RWPE1 (cell line): ENCODE measurements around the gene TUBA3D.
"Not testable (repeated sequence)": the region's sequence is repeated elsewhere in the genome, so short reads cannot be mapped to it uniquely, and the experiment has no call there.

Source experiments
- CTCF ChIA-PET: fragments of 350-600 bp; sonication (Branson Sonifier 250); formaldehyde crosslinking; extraction: SDS; loops from one replicate; lab custom pipeline; 2021; lab: Yijun Ruan, JAX
- POLR2A ChIA-PET: fragments of 400-600 bp; formaldehyde crosslinking; extraction: SDS; loops from one replicate; lab custom pipeline; 2020; ENCODE audit warnings: antibody characterized with exemption; ENCODE audit not compliant: low non-redundant PET; lab: Yijun Ruan, JAX
- DNase-seq: peaks from one replicate; pipeline ENCODE4 v3.0.0; 2012; ENCODE audit warnings: low spot score
- H3K27ac ChIP-seq: fragments of 450-650 bp; 2 replicates; pipeline ENCODE4 v1.5.1; 2017

TUBA3D gene

DNA sequence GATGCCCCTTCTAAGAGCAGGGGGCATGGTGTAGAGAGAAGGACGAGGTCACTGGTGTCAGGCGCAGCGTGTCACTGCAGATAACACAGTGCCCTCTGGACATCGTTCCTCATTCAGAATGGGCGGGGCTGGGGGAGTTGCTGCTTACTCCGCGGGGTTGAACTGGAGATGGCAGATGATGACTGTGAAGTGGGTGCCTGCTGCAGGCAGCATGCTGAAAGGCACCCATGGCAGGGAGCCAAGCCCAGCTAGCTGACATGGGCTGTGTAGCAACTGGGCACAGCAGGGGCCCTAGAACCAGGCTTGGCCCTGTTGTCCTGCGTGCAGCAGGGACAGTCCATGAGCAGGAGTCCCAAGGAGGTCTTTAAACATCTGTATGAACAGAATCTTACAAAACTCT lies 4.3 kb upstream of the TUBA3D start:
- POLR2A ChIA-PET, CTCF ChIA-PET, DNase-seq, H3K27ac ChIP-seq: not testable (repeated sequence)

DNA sequence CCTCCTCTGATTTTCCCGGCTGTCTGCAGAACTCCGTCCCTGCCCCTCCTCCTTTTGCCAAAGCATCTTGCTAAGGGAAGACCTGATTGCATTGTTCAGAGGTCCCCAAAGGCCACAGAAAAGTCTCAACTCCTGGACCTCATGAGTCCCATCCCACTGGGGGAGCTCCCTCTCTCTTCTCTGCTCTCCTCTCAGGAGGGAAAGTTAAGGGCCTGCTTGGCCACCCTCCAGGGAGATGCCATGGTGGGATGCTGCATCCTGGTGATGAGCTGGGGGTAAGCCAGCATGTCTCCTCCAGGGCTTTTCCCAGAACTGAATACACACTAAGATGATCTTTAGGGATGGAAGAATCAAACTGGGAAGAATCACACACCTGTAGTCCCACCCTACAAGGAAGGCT lies 2.7 kb upstream of the TUBA3D start:
- H3K27ac ChIP-seq, DNase-seq, POLR2A ChIA-PET: not testable (repeated sequence)
- CTCF ChIA-PET: interaction anchor here (0.7 kb wide), 1 partner anchor 311 kb away, joined by 3 read pairs; no protein-coding TSS in a partner anchor

DNA sequence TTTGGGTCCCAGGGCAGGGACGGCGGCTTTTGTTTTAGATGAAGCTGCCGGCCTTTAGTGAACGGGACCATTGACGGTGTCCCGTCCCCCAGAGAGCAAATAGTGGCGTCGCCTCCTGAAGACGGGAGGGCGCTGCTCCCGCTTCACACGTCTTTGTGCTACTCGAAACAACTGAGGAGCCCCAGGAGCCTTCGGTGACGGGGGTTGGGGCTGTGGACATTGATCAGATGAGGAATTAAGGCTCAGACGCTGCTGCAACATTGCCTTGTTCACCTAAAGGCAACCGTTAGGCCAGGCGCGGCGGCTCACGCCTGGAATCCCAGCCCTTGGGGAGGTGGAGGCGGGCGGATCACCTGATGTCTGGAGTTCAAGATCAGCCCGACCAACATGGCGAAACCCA lies 444 bp downstream of the TUBA3D start:
- CTCF ChIA-PET, H3K27ac ChIP-seq, DNase-seq, POLR2A ChIA-PET: not testable (repeated sequence)

DNA sequence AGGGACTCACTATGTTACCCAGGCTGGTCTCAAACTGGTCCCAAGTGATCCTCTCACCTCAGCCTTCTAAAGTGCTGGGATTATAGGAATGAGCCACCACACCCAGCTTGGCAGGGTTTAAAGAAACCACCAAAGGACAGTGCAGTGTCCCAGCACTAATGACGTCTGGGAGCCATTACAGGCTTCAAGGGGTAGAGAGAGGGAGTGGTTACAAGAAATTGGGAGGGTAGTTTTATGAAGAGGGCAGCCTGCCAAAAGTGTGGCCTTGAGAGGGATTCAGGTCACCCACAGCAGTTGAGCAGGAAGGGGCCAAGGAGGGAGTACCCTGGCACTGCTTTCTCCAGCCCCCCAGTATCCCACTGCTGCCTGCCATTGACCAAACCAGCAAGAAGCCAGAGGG lies 1.3 kb downstream of the TUBA3D start:
- CTCF ChIA-PET, H3K27ac ChIP-seq, DNase-seq, POLR2A ChIA-PET: not testable (repeated sequence)

DNA sequence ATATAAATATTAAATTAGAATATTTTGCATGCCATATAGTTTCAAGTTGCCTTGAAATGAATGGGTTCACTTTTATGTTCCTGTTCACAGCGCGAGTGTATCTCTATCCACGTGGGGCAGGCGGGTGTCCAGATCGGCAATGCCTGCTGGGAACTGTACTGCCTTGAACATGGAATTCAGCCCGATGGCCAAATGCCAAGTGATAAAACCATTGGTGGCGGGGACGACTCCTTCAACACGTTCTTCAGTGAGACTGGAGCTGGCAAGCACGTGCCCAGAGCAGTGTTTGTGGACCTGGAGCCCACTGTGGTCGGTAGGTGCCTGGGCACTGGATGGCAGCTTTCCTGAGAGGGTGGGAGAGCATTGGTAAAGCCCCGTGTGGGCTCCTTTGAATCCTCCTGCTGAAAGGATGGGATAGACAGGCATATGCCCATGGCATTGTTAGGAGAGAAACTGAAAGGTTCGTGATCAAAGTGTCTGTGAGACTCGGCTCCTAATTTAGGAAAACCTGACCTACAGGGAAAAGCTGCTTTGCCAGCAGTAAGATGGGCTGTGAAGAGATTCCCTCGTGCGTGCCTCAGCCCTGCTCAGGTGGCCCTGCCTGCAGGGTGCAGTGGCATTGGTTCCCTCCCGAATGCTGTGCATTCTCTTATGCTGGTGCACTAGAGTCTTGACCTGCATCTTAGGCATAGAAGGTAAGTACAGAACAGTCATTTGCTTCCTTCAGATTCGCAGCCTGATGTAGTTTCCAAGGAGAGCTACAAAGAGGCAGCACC lies 2.3 kb downstream of the TUBA3D start:
- POLR2A ChIA-PET, CTCF ChIA-PET, H3K27ac ChIP-seq: not testable (repeated sequence)

DNA sequence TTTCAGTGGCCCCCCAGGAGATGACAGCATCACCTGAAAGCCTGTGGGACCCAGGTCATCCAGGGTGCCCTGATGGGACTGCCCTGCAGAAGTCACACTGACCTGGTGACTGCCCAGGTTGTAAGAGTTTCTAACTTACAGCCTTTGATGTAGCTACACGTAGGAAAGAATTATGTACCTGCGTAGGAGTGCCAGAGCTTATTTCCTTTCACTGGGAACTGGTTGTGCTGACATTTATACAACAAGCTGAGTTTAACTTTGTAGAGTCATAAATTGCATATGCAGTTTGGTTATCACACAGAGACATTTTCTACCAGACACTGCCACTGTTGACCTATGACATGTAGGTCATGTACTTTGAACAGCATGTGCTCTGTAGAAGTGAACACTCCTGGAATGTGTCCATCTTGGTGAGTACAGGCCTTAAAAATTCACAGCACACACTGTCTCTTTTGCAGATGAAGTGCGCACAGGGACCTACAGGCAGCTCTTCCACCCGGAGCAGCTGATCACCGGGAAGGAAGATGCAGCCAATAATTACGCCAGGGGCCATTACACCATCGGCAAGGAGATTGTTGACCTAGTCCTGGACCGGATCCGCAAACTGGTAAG lies 3.0 kb downstream of the TUBA3D start:
- H3K27ac ChIP-seq, POLR2A ChIA-PET, DNase-seq, CTCF ChIA-PET: not testable (repeated sequence)

More for the DNA sequence above, 2.3 kb downstream of the TUBA3D start:
- not testable (repeated sequence) for DNase-seq

DNA sequence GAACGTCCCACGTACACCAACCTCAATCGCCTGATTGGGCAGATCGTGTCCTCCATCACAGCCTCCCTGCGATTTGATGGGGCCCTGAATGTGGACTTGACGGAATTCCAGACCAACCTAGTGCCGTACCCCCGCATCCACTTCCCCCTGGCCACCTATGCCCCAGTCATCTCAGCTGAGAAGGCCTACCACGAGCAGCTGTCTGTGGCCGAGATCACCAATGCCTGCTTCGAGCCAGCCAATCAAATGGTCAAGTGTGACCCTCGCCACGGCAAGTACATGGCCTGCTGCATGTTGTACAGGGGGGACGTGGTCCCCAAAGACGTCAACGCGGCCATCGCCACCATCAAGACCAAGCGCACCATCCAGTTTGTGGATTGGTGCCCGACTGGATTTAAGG lies 4.4 kb downstream of the TUBA3D start:
- H3K27ac ChIP-seq, DNase-seq, POLR2A ChIA-PET, CTCF ChIA-PET: not testable (repeated sequence)

DNA sequence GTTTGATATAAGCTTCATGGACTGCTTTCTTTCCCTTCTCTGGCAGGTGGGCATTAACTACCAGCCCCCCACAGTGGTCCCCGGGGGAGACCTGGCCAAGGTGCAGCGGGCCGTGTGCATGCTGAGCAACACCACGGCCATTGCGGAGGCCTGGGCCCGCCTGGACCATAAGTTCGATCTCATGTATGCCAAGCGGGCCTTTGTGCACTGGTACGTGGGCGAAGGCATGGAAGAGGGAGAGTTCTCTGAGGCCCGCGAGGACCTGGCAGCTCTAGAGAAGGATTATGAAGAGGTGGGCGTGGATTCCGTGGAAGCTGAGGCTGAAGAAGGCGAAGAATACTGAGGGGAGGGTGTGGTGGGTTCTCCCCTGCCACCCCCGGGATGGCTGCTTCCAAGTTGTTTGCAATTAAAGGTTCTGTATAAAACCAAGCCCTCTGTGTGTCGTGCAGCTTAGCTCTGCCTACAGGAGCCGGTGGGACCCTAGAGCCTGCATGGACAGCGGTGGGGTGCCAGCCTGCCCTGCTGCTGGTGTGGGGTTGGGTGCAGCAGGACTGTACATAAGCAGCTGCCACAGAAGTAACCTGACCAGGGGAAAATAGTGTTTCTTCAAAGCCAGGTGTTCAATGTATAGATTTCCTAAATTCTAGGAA lies 6.7 kb downstream of the TUBA3D start:
- CTCF ChIA-PET: interaction anchor here (0.6 kb wide), 1 partner anchor 23 kb away, joined by 7 read pairs; no protein-coding TSS in a partner anchor
- POLR2A ChIA-PET, DNase-seq, H3K27ac ChIP-seq: not testable (repeated sequence)

DNA sequence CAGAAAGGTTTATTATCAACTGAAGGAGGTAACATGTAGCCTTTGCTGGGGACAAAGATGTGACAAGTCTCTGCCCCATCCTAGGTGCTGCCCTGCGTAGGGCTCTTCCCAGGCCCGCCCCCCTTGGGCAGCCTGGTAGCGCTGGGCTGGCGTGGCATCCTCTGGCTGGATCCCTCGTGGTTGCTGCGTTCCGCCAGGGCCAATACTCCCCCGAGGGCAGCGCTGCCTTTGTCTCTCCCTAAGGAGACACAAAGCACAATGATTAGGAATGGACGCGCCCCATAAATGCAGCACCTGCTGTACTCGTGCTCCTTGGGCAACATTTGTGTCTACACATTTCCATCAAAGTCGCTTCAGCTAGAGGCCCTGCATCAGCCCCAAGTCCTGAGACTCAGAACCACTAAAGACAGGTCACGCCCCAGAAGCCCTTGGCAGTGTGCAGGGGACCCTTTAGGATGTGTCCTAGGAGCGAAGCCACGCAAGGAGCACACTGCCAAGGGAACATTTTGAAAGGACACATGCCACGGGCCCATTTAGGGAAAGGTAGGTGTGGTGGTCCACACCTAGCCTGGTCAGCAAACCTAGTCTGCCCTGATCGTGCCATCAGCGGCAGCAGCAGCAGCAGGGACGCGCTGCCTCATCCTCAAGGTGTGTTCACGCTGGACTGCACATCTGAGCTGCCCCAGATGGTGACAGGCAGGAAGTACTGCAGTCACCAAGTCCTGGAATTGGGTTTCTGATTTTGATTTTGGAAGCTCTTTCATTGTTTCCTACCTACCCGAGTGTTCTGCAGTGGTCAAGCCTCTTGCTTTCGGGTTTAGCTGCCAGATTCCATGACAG lies 8.3 kb downstream of the TUBA3D start:
- POLR2A ChIA-PET: not testable (repeated sequence)

DNA sequence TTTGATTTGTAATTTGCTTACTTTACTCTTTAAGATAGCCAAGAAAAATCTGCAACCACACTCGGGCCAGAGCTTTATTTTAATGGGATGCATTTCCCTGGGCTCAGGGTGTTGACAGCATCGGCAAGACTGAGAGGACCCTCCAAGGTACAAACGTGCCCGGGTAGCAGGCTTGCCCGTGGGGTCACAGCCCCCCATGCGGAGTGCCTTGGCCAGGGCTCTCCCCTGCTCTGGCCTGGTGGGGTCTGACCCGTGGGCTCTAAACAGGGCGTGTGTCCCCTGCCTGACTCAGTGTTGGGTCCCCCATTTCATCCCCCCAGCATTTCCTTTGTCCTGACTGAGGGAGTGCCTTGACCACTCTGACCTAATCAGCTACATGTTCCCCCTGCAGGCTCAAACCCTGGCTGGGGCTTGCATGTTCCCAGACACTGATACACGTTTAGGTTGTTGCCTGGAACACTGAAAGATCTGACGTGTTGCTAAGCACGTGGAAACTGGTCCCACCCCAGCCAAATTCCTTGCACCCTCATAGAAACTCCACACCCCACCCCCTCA lies 9.1 kb downstream of the TUBA3D start:
- POLR2A ChIA-PET, CTCF ChIA-PET, DNase-seq, H3K27ac ChIP-seq: not testable (repeated sequence)

More for the DNA sequence above, 8.3 kb downstream of the TUBA3D start:
- H3K27ac ChIP-seq, CTCF ChIA-PET, DNase-seq: not testable (repeated sequence)

DNA sequence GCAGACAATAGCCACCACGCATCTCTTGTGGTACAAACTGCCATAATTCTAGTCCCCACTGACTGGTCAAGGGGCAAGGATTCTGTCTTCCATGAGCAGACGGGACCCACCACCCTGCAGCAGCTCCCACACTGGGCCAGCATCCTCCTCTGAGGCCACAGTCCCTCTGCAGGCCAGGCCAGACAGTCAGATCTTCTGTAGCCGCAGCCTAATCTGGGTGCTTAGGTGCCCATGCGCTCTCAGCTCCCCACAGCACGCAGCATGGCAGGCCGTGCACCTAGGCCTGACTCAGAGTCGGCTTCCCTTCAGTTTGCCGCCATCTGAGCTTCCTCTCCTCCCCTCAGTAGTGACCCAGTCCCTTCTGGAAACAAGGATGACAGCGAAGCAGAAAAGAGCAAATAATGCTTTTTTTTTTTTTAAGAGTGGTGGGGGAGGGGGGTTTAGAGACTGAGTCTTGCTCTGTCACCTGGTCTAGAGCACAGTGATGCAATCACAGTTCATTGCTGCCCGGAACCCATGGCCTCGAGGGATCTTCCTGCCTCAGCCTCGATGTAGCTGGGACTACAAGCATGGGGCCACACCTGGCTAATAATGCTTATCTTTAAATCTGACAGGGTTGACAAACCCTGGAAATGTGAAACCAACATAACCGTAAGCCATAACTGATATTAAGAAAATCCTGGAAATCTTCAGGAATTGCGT lies 10.4 kb downstream of the TUBA3D start:
- H3K27ac ChIP-seq, POLR2A ChIA-PET, DNase-seq: not testable (repeated sequence)
- CTCF ChIA-PET: interaction anchor here (0.6 kb wide), 1 partner anchor 125 kb away, joined by 7 read pairs; no protein-coding TSS in a partner anchor
